Adrenal gland (tissue), 12 donors: ENCODE data around the gene NACAD. TPM values are rescaled to one million over a fixed set of nuclear protein-coding genes. Genes with fewer than 3 reads are reported as not detected.

ENCODE experiments used
- DNase-seq, 7 donors: peaks; one replicate each; pipeline ENCODE4 v3.0.0-alpha.2; 2019 to 2020
- H3K27ac ChIP-seq, 5 donors: fragments of 200-600 bp; sonication (generic) in 4 of 5; 1 replicate in 3 of 5; 2 replicates in 2 of 5; pipeline versions ENCODE4 v1.5.1 to v1.8.0; 2016 to 2020; ENCODE audit warnings: mild to moderate bottlenecking in 1 of 5
- H3K27me3 ChIP-seq: fragments of 200-600 bp; 2 replicates; pipeline ENCODE4 v1.8.0; 2021
- H3K36me3 ChIP-seq, 2 donors: fragments of 200-600 bp; replicated peaks in 1 of 2; 1 replicate in 1 of 2; 2 replicates in 1 of 2; pipeline versions ENCODE4 v1.5.1 to v1.8.0; 2018 to 2022
- H3K4me1 ChIP-seq, 2 donors: fragments of 200-600 bp; replicated peaks in 1 of 2; 1 replicate in 1 of 2; 2 replicates in 1 of 2; pipeline versions ENCODE4 v1.5.1 to v1.8.0; 2018 to 2021
- H3K4me3 ChIP-seq, 4 donors: fragments of 200-600 bp; sonication (generic) in 3 of 4; one replicate each; pipeline ENCODE4 v1.5.1; 2016 to 2018
- H3K9me3 ChIP-seq, 3 donors: fragments of 200-600 bp; sonication (generic) in 1 of 3; replicated peaks in 1 of 3; 1 replicate in 2 of 3; 2 replicates in 1 of 3; pipeline versions ENCODE4 v1.5.1 to v1.8.0; 2016 to 2021
- POLR2A ChIP-seq, 2 donors: fragments of 450-650 bp; IDR thresholded peaks; one replicate each; pipeline ENCODE4 v1.6.1; 2017; ENCODE audit warnings: antibody characterized with exemption in 2 of 2, mild to moderate bottlenecking in 2 of 2, moderate library complexity in 1 of 2
- WGBS, 4 donors: extraction: QIAGEN DNeasy Blood & Tissue Kit in 2 of 4; methylation state at CpG; one replicate each; pipeline versions ENCODE4 v1.1.5 to v1.1.7; 2013 to 2017; 5-methylcytosine and 5-hydroxymethylcytosine counted together
- intact Hi-C, 2 donors: fragments of 100-400 bp; cut with DNase I; formaldehyde crosslinking; loops; one replicate each; pipeline versions ENCODE4 v1.14.1 to v1.15.0; 2022 to 2023
- polyA plus RNA-seq, 3 donors: library from polyadenylated mRNA; stranded (reverse); fragments of 200-250 nt in 2 of 3; fragments of 350-450 nt in 1 of 3; fragmentation: Illumina TruSeq in 1 of 3; extraction: RNeasy Lipid Tissue Mini Kit (QIAGEN cat#74804) in 1 of 3; gene quantifications; one replicate each; pipeline ENCODE4 v1.2.3, GENCODE V29; 2013 to 2014
- total RNA-seq, 9 donors: library from RNA; depleted of rRNA in 4 of 9; stranded (reverse); fragments of >200 nt in 4 of 9; fragments of 120-200 nt in 1 of 9; fragmentation: NEBNext Ultra II Directional in 1 of 9; extraction: Animal tissue kit (Norgen Biotek cat#: 25700) in 1 of 9; gene quantifications; one replicate each; pipeline versions ENCODE4 v1.1.0 to v1.2.4, GENCODE V29; 2013 to 2023
- TF ChIP-seq, protein P1 (sequence below), 6 experiments: fragments of 450-650 bp in 4 of 6; fragments of 200-600 bp in 2 of 6; sonication (generic) in 1 of 6; IDR thresholded peaks; 1 replicate in 5 of 6; 2 replicates in 1 of 6; pipeline versions ENCODE4 v1.5.1 to v1.8.0; 2016 to 2021; ENCODE audit warnings: antibody characterized with exemption in 6 of 6, mild to moderate bottlenecking in 2 of 6, moderate library complexity in 1 of 6
- donor health status: healthy with polysubstance abuse.
- donor health status: Bipolar disorder and iron deficiency.
- donor health status: DM: yes; HTN: yes; CAD: no.
- donor health status: DM: no; HTN: no; CAD: no.
- donor health status: DM: no; HTN: no; CAD: no.
- donor health status: DM: yes; HTN: yes; CAD: no.

The NACAD gene
- total and polyA plus RNA-seq, 12 donors: 0.93 to 12.1 (median 2.4) TPM

DNA sequence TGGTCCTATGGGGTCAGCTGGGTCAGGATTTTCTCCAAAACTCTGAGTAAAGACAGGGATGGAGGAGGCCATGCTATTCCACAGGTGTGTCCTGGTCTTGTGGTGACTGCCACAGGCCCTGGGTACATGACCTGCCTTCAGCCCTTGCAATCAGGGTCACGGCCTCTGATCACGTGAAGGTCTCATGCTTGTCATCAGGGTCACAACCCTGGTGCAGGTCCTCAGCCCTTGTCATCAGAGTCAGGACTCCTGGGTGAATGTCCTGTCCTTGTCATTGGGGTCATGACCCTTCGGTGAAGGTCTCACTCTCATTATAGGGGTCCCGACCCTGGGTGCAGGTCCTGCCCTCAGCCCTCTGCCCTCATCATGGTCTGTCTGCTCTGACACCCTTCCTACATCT lies 44.6 kb upstream of the NACAD start:
- no peaks in the 10 kb centered on the region for H3K36me3 ChIP-seq
- intact Hi-C loops: loop anchor here in 1 of 2 donors (5.0 kb wide), 1 partner anchor 156 kb away; the partner anchor contains the start of gene MYO1G
- H3K4me3 ChIP-seq: no peak overlapping the region
- TF ChIP-seq POLR2A (IDR thresholded peaks at IDR 0.05): no peak
- H3K27ac ChIP-seq: no peak overlapping the region
- no peak for DNase-seq
- H3K9me3 ChIP-seq: no peaks in the 10 kb centered on the region
- no peaks in the 10 kb centered on the region for H3K4me1 ChIP-seq
- H3K27me3 ChIP-seq: no peaks in the 10 kb centered on the region
- WGBS, 4 donors: 75 to 81% (median 75%) methylated on average over 2 to 4 of the region's 4 CpGs

DNA sequence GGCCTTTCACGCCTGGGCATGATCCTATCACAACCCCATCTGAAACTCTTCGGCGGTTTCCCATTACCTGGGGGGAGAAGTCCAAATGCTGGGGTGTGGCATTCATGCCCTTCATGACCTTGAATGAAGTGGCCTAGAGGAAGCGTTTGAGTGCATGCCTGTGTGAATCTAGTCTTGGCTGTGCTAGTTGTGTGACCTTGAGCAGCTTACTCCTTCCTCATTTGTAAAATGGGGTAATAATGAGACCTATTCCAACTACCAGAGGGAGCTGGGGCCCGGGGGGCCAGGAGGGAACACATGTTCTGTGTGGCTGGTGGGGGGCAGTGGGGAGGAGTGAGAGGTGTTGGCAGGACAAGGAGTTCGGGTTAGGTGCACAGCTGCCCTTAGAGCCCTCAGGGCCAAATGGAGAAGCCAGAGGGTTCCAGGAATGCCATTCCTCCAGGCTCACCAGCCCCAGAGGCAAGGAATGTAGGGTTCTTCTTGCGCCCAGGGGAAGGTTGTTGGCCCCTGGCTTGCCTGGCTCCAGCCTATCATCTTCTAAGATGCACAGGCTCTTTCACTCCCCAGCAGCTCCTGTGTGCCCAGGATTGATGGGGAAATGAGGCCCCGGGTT lies 44.0 kb upstream of the NACAD start:
- Histone ChIP-seq H3K36me3 (no peaks in the 10 kb centered on the region), H3K27me3 (no peaks in the 10 kb centered on the region), H3K4me1 (no peaks in the 10 kb centered on the region), H3K27ac (no peak overlapping the region), H3K4me3 (no peak overlapping the region), H3K9me3 (no peaks in the 10 kb centered on the region)
- 70 to 85% (median 78%) methylated on average over 6 to 8 of the region's 8 CpGs for WGBS, 4 donors
- no peak for DNase-seq
- TF ChIP-seq POLR2A (IDR thresholded peaks at IDR 0.05): no peak
- TF ChIP-seq, protein P1, sequence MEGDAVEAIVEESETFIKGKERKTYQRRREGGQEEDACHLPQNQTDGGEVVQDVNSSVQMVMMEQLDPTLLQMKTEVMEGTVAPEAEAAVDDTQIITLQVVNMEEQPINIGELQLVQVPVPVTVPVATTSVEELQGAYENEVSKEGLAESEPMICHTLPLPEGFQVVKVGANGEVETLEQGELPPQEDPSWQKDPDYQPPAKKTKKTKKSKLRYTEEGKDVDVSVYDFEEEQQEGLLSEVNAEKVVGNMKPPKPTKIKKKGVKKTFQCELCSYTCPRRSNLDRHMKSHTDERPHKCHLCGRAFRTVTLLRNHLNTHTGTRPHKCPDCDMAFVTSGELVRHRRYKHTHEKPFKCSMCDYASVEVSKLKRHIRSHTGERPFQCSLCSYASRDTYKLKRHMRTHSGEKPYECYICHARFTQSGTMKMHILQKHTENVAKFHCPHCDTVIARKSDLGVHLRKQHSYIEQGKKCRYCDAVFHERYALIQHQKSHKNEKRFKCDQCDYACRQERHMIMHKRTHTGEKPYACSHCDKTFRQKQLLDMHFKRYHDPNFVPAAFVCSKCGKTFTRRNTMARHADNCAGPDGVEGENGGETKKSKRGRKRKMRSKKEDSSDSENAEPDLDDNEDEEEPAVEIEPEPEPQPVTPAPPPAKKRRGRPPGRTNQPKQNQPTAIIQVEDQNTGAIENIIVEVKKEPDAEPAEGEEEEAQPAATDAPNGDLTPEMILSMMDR (IDR thresholded peaks at IDR 0.05): no peak
- intact Hi-C loops: loop anchor here in 1 of 2 donors (5.0 kb wide), 1 partner anchor 156 kb away; the partner anchor contains the start of gene MYO1G

DNA sequence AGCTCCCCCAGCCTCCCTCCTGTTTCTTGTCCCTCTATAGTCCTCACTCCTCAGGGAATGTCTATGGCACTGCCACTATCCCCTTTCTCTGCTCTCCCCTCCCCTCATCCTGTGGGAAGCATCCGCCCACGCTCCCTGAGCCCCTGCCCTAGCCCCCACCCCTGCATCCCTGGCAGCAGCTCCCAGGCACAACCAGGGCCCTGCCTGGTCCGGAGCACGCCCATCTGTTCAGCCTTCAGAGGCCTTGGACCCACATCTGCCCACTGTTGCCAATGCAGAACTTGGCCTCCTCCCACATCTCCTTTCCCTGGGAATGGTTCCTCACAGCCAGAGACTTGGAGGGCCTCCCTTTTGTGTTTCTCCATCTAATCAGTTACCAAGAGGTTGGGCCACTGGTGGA lies 43.1 kb upstream of the NACAD start:
- no peaks in the 10 kb centered on the region for H3K4me1 ChIP-seq
- no peaks in the 10 kb centered on the region for H3K27me3 ChIP-seq
- WGBS, 4 donors: 51 to 88% (median 64%) methylated on average over 4 of the region's 4 CpGs
- DNase-seq: no peak
- TF ChIP-seq, protein P1 (IDR thresholded peaks at IDR 0.05): no peak
- no peak for TF ChIP-seq POLR2A (IDR thresholded peaks at IDR 0.05)
- no peak overlapping the region for H3K4me3 ChIP-seq
- no peak overlapping the region for H3K27ac ChIP-seq
- no peaks in the 10 kb centered on the region for H3K36me3 ChIP-seq
- no peaks in the 10 kb centered on the region for H3K9me3 ChIP-seq
- intact Hi-C loops: loop anchor here in 1 of 2 donors (5.0 kb wide), 1 partner anchor 155 kb away; the partner anchor contains the start of gene MYO1G

DNA sequence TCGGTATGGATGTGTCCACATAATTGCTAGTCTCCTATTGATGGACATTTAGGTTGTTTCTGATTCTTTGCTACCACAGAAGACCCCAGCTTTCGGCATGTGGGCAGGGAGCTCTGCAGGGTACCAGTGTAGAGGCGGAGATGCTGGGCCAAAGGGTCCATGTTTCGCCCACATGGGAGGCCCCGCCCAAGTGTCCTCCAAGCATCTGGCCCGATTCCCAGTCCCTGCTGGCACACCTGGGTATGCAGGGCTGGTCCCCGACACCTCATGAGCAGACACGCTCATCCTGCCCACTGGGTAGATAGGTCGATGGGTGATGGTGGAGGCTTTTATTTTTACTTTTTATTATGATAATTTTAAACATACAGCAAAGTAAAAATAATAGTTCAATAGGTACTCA lies 42.1 kb upstream of the NACAD start:
- no peak overlapping the region for H3K27ac ChIP-seq
- H3K9me3 ChIP-seq: no peaks in the 10 kb centered on the region
- H3K4me1 ChIP-seq: no peaks in the 10 kb centered on the region
- intact Hi-C loops: loop anchor here in 1 of 2 donors (5.0 kb wide), 1 partner anchor 154 kb away; the partner anchor contains the start of gene MYO1G
- no peaks in the 10 kb centered on the region for H3K27me3 ChIP-seq
- 71 to 78% (median 77%) methylated on average over 9 of the region's 9 CpGs for WGBS, 4 donors
- no peaks in the 10 kb centered on the region for H3K36me3 ChIP-seq
- DNase-seq: no peak
- no peak overlapping the region for H3K4me3 ChIP-seq
- no peak for TF ChIP-seq POLR2A (IDR thresholded peaks at IDR 0.05)
- TF ChIP-seq, protein P1 (IDR thresholded peaks at IDR 0.05): no peak

DNA sequence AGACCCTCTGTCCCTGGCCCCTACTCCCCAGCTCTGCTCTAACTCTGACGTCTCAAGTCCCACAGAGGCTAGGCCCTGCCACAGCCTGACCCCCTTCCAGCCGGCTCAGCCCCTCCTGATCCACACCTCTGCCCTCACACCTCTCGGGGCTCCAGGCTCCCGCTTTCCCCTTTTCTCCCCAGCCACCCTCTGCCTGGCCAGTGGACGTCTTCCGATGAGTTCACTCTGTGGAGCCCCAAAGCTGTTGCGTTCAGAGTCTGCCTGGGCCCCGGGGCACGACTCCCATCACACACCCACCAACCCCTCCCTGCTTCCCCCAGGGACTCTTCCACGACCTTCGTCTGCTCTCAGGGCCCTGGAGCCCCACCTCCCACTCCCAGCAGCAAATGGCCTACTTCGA lies 41.1 kb upstream of the NACAD start:
- Histone ChIP-seq H3K27ac (no peak overlapping the region), H3K4me3 (no peak overlapping the region), H3K27me3 (no peaks in the 10 kb centered on the region), H3K4me1 (no peaks in the 10 kb centered on the region), H3K36me3 (no peaks in the 10 kb centered on the region), H3K9me3 (no peaks in the 10 kb centered on the region)
- WGBS, 4 donors: 71 to 79% (median 72%) methylated on average over 12 of the region's 12 CpGs
- no peak for DNase-seq
- TF ChIP-seq, protein P1 (IDR thresholded peaks at IDR 0.05): no peak
- no peak for TF ChIP-seq POLR2A (IDR thresholded peaks at IDR 0.05)
- intact Hi-C loops: loop anchor here in 1 of 2 donors (5.0 kb wide), 1 partner anchor 153 kb away; the partner anchor contains the start of gene MYO1G
